Karpas-422 (cell line): ENCODE results near the gene SF1. TPM values are rescaled to one million over a fixed set of nuclear protein-coding genes. Genes with fewer than 3 reads are reported as not detected.

Experiments used
- DNase-seq: peaks from one replicate; pipeline ENCODE4 v3.0.0-alpha.2; 2015
- H2AFZ ChIP-seq: fragments of 200-600 bp; sonication (generic); 2 replicates; pipeline ENCODE4 v1.6.1; 2014; ENCODE audit warnings: antibody characterized with exemption, low read length, mixed read lengths
- H3K27ac ChIP-seq: fragments of 200-600 bp; sonication (generic); 2 replicates; pipeline ENCODE4 v1.5.1; 2014; ENCODE audit warnings: mild to moderate bottlenecking, low read length, moderate library complexity
- H3K27me3 ChIP-seq: fragments of 200-600 bp; sonication (generic); 2 replicates; pipeline ENCODE4 v1.6.1; 2014; ENCODE audit warnings: low read length, mixed read lengths
- H3K36me3 ChIP-seq: fragments of 200-600 bp; sonication (generic); 2 replicates; pipeline ENCODE4 v1.6.1; 2014; ENCODE audit warnings: low read length, mixed read lengths; ENCODE audit not compliant: insufficient read depth
- H3K4me1 ChIP-seq: fragments of 200-600 bp; sonication (generic); 2 replicates; pipeline ENCODE4 v1.6.1; 2014; ENCODE audit warnings: mild to moderate bottlenecking, low read length, mixed read lengths
- H3K4me2 ChIP-seq: fragments of 200-600 bp; sonication (generic); 2 replicates; pipeline ENCODE4 v1.6.1; 2014; ENCODE audit warnings: low read length, low read depth, mild to moderate bottlenecking; ENCODE audit not compliant: poor library complexity, severe bottlenecking
- H3K4me3 ChIP-seq: fragments of 200-600 bp; sonication (generic); 2 replicates; pipeline ENCODE4 v1.5.1; 2014; ENCODE audit warnings: mild to moderate bottlenecking, antibody characterized with exemption, low read length, mixed read lengths
- H3K79me2 ChIP-seq: fragments of 200-600 bp; sonication (generic); 2 replicates; pipeline ENCODE4 v1.6.1; 2014; ENCODE audit warnings: mild to moderate bottlenecking, low read length, mixed read lengths
- H3K9ac ChIP-seq: fragments of 200-600 bp; sonication (generic); 2 replicates; pipeline ENCODE4 v1.6.0; 2014; ENCODE audit warnings: low read length
- H3K9me2 ChIP-seq: fragments of 200-600 bp; sonication (generic), shearing (Covaris generic); replicated peaks from 2 replicates; pipeline ENCODE4 v1.6.0; 2014; ENCODE audit warnings: mild to moderate bottlenecking, low read length, moderate library complexity; ENCODE audit not compliant: insufficient read depth
- H3K9me3 ChIP-seq: fragments of 300-700, 200-600 bp; sonication (generic); 2 replicates; pipeline ENCODE4 v1.6.1; 2014; ENCODE audit warnings: low read length, mixed read lengths
- H4K20me1 ChIP-seq: fragments of 200-600 bp; sonication (generic); 2 replicates; pipeline ENCODE4 v1.6.1; 2014; ENCODE audit warnings: mild to moderate bottlenecking, antibody characterized with exemption, low read length, low read depth; ENCODE audit not compliant: insufficient read depth
- total RNA-seq: library from RNA; depleted of rRNA; stranded (reverse); fragments of >200 nt; shearing (Covaris generic); gene quantifications from 2 replicates; pipeline ENCODE4 v1.2.3, GENCODE V29; 2014; ENCODE audit warnings: low replicate concordance

SF1 gene
- total RNA-seq, 1 experiment from 2014 or later = 156 TPM

- no peak overlapping the region for H2AFZ ChIP-seq
- no peaks in the 10 kb centered on the region for H3K27me3 ChIP-seq
- H3K27ac ChIP-seq = no peak overlapping the region
- no peaks in the 10 kb centered on the region for H3K9me3 ChIP-seq
- no peak overlapping the region for H3K9ac ChIP-seq
- no peak overlapping the region for H3K4me2 ChIP-seq
- H4K20me1 ChIP-seq = no peaks in the 10 kb centered on the region
- no peaks in the 10 kb centered on the region for H3K9me2 ChIP-seq
- no peaks in the 10 kb centered on the region for H3K36me3 ChIP-seq
- no peaks in the 10 kb centered on the region for H3K79me2 ChIP-seq
- DNase-seq = no peak
- no peaks in the 10 kb centered on the region for H3K4me1 ChIP-seq
- no peak overlapping the region for H3K4me3 ChIP-seq
Observed at GRCh38 chr11:64735725-64736259, 42.5 kb downstream of the SF1 start.

DNA sequence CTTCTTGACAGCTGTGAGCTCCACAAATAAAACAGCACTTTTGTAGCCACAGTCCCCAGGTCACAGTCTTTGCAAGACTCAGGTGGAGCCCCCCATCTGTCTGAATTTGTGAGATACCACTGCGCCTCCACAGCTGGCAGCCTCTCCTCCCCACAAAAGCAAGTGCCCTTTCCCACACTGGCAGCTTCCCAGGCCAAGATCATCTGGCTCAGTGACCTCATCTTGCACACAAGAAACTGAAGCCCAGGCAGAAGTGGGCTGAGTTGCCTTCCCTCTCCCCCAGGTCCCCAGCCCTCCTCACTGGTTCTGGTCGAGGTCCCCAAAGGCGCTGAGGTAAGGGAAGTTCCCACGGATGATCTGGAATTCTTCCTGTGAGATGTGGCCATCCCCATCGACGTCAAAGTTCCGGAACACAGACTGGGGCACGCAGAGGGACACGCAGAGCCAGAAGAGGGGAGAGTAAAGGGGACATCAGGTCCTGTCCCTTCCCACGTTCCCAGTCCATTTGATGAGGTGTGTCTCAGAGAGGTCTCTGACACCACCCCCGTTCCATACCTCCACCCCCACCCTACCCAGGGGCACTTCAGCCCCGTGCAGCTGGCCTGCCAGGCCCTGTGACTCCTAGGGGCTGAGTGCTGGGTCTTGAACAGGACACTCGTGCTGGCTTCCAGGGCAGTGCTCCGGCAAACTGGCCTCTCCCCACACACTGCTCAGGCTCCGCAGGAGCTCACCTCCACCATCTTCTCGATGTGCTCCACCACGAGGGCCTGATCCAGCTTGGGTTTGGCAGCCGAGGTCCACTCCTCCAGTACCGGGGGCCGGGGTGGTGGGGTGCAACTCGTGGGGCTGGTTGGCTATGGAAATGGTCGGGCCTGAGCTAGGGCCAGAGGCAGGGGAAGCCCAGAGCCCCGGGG, 43.3 kb downstream of the SF1 start:
- H3K27ac ChIP-seq = no peak overlapping the region
- no peaks in the 10 kb centered on the region for H3K4me1 ChIP-seq
- H3K4me3 ChIP-seq = no peak overlapping the region
- H4K20me1 ChIP-seq = no peaks in the 10 kb centered on the region
- no peaks in the 10 kb centered on the region for H3K36me3 ChIP-seq
- no peaks in the 10 kb centered on the region for H3K79me2 ChIP-seq
- H3K4me2 ChIP-seq = no peak overlapping the region
- H3K9ac ChIP-seq = no peak overlapping the region
- H3K9me3 ChIP-seq = no peaks in the 10 kb centered on the region
- H3K27me3 ChIP-seq = no peaks in the 10 kb centered on the region
- no peak overlapping the region for H2AFZ ChIP-seq
- DNase-seq = no peak
- H3K9me2 ChIP-seq = no peaks in the 10 kb centered on the region

DNA sequence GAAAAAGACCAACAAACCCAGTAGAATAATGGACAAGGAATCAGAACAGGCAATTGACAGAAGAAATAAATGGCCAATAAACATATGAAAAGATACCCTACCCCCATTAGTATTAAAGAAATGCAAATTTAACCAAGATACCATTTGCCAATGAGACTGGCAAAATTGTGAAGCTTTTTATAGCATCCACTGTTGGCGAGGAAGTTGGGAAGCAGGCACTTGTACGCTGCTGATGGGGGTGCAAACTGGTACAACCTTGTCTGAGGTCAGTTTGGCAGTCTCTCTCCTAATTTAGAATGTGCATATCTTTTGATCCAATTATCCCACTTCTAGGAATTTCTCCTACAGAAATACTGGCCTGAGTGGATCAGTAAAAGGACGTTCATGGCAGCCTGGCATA, 46.7 kb downstream of the SF1 start:
- no peaks in the 10 kb centered on the region for H3K27me3 ChIP-seq
- no peaks in the 10 kb centered on the region for H4K20me1 ChIP-seq
- H3K9me3 ChIP-seq = no peaks in the 10 kb centered on the region

GRCh38 chr11:64729851-64730382, 48.4 kb downstream of the SF1 start:
- Histone ChIP-seq H3K36me3 (no peaks in the 10 kb centered on the region), H3K4me3 (no peak overlapping the region), H3K9me3 (no peaks in the 10 kb centered on the region), H3K27ac (no peak overlapping the region), H3K9me2 (no peaks in the 10 kb centered on the region), H3K4me1 (no peaks in the 10 kb centered on the region), H4K20me1 (no peaks in the 10 kb centered on the region), H3K79me2 (no peaks in the 10 kb centered on the region), H3K27me3 (no peaks in the 10 kb centered on the region), H3K9ac (no peak overlapping the region), H2AFZ (no peak overlapping the region), H3K4me2 (no peak overlapping the region)
- DNase-seq = peak; percentile 68

More for the DNA sequence above, 46.7 kb downstream of the SF1 start:
- Histone ChIP-seq H3K36me3 (no peaks in the 10 kb centered on the region), H3K4me1 (no peaks in the 10 kb centered on the region), H3K9me2 (no peaks in the 10 kb centered on the region), H3K4me3 (no peak overlapping the region), H3K9ac (no peak overlapping the region), H3K79me2 (no peaks in the 10 kb centered on the region), H3K27ac (no peak overlapping the region), H3K4me2 (no peak overlapping the region), H2AFZ (no peak overlapping the region)
- no peak for DNase-seq

- no peak for DNase-seq
- H3K27ac ChIP-seq = no peak overlapping the region
- H2AFZ ChIP-seq = no peak overlapping the region
- no peak overlapping the region for H3K9ac ChIP-seq
- no peak overlapping the region for H3K4me3 ChIP-seq
- H4K20me1 ChIP-seq = no peaks in the 10 kb centered on the region
- H3K79me2 ChIP-seq = no peaks in the 10 kb centered on the region
- H3K27me3 ChIP-seq = no peaks in the 10 kb centered on the region
- H3K36me3 ChIP-seq = no peaks in the 10 kb centered on the region
- no peaks in the 10 kb centered on the region for H3K9me2 ChIP-seq
- H3K4me1 ChIP-seq = no peaks in the 10 kb centered on the region
- no peak overlapping the region for H3K4me2 ChIP-seq
- H3K9me3 ChIP-seq = no peaks in the 10 kb centered on the region
Observed at GRCh38 chr11:64728757-64729365, 49.5 kb downstream of the SF1 start.

DNA sequence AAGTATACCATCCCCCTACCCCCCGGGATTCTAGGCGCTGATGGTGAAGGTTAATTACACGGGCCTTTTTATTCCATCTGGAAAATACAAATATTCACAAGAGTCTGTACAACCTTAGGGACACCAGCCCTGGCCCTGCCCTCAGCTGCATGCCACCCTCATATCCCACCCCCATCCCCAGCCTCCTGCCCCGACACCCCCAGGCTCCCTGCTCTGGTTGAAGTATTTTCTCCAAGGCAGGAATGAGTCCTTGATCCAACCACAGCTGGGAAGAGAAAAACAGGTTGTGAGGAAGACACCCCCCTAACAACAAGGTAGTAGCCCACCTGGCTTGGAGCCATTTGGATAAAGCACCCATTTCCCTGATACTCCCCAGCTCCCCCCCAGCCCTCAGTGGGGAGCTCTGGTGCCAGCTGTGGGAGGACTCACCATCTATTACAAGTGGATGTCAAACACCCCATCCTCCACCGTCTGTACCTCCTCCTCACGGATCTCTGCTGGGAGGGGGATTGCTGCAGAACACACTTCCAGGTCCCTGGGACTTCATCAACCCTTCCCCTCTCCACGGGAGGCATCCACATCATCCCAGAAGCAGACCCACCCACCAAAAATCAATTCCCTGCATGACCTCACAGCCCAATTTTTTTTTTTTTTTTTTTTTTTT, 51.3 kb downstream of the SF1 start:
- H3K4me3 ChIP-seq = no peak overlapping the region
- H2AFZ ChIP-seq = no peak overlapping the region
- H3K9ac ChIP-seq = no peak overlapping the region
- H3K27me3 ChIP-seq = no peaks in the 10 kb centered on the region
- H4K20me1 ChIP-seq = no peaks in the 10 kb centered on the region
- H3K9me2 ChIP-seq = no peaks in the 10 kb centered on the region
- no peak overlapping the region for H3K27ac ChIP-seq
- no peak overlapping the region for H3K4me2 ChIP-seq
- peaks cover 6% of the 10 kb centered on the region for H3K4me1 ChIP-seq
- no peaks in the 10 kb centered on the region for H3K79me2 ChIP-seq
- DNase-seq = no peak
- no peaks in the 10 kb centered on the region for H3K9me3 ChIP-seq
- no peaks in the 10 kb centered on the region for H3K36me3 ChIP-seq

GRCh38 chr11:64726211-64726641, 52.1 kb downstream of the SF1 start:
- H3K9me2 ChIP-seq = no peaks in the 10 kb centered on the region
- no peaks in the 10 kb centered on the region for H4K20me1 ChIP-seq
- no peaks in the 10 kb centered on the region for H3K79me2 ChIP-seq
- DNase-seq = no peak
- no peak overlapping the region for H2AFZ ChIP-seq
- H3K4me2 ChIP-seq = no peak overlapping the region
- no peaks in the 10 kb centered on the region for H3K36me3 ChIP-seq
- H3K4me3 ChIP-seq = no peak overlapping the region
- H3K27ac ChIP-seq = no peak overlapping the region
- no peaks in the 10 kb centered on the region for H3K9me3 ChIP-seq
- H3K9ac ChIP-seq = no peak overlapping the region
- peaks cover 6% of the 10 kb centered on the region for H3K4me1 ChIP-seq
- H3K27me3 ChIP-seq = no peaks in the 10 kb centered on the region
